ENCODE measurements around the gene KAT8. TPM values are rescaled to one million over a fixed set of nuclear protein-coding genes. Genes with fewer than 3 reads are reported as not detected.
"Not testable (repeated sequence)": the region's sequence is repeated elsewhere in the genome, so short reads cannot be mapped to it uniquely, and the experiment has no call there.

Gene KAT8
- total RNA-seq, 1 donor from 2014 or later, result 79.1 TPM

DNA sequence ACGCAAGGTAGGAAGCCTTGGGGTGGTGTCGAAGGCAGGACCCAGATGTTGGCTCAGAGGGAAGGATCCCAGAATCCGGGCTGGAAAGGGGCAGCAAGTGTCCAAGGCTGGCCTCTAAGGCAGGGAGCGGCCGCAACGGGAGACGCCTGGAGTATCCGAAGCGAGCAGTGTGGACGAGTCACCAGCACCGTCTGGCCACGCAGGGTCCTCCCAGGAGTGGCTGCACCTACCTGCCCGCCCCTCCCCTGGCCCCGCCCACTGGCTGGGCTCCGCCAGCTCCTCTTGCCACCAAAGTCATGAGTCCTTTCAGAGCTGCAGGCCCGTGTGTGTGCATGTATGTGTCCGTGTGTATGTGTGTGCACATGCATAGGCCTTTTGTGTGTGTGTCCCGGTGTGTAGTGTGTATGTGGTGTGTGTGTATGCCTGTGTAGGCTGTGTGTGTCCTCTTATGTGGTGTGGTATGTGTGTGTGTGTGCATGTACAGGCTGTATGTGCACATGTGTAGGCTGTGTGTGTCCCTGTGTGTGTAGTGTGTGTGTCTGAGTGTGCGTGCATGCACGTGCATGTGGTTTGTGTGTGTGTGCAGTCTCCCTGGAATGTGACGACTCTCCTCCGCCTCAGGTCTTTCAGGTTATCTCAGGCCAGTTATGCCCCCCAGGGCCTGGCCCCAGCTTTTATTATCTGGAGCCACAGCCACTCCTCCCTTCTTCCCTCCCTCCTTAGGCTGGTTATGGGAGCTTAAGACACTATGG, 18.2 kb downstream of the KAT8 start, which contains the start of gene PRSS8:
PRSS8 (minus strand) TSS at position 193 of the 752 bp plus-strand sequence. CDS start 229 bp downstream, outside the sequence.
- peak within 1 kb of the TSS; percentile 88 for H3K27ac ChIP-seq
- TF ChIP-seq, protein P1, sequence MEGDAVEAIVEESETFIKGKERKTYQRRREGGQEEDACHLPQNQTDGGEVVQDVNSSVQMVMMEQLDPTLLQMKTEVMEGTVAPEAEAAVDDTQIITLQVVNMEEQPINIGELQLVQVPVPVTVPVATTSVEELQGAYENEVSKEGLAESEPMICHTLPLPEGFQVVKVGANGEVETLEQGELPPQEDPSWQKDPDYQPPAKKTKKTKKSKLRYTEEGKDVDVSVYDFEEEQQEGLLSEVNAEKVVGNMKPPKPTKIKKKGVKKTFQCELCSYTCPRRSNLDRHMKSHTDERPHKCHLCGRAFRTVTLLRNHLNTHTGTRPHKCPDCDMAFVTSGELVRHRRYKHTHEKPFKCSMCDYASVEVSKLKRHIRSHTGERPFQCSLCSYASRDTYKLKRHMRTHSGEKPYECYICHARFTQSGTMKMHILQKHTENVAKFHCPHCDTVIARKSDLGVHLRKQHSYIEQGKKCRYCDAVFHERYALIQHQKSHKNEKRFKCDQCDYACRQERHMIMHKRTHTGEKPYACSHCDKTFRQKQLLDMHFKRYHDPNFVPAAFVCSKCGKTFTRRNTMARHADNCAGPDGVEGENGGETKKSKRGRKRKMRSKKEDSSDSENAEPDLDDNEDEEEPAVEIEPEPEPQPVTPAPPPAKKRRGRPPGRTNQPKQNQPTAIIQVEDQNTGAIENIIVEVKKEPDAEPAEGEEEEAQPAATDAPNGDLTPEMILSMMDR (IDR thresholded peaks at IDR 0.05), result no peak
- no peaks in the 10 kb centered on the region for H3K27me3 ChIP-seq (ENCODE audit: low read depth)
- ATAC-seq (peak; percentile 70 to 72), DNase-seq (peak; percentile 92)
- intact Hi-C loops (cut with DNase I), result no loop called here
- peaks cover 47% of the 10 kb centered on the region for H3K4me1 ChIP-seq
- no peaks in the 10 kb centered on the region for H3K9me3 ChIP-seq
- H3K4me3 ChIP-seq, result peak within 1 kb of the TSS; percentile 54
- peaks cover 21% of the 10 kb centered on the region for H3K36me3 ChIP-seq

DNA sequence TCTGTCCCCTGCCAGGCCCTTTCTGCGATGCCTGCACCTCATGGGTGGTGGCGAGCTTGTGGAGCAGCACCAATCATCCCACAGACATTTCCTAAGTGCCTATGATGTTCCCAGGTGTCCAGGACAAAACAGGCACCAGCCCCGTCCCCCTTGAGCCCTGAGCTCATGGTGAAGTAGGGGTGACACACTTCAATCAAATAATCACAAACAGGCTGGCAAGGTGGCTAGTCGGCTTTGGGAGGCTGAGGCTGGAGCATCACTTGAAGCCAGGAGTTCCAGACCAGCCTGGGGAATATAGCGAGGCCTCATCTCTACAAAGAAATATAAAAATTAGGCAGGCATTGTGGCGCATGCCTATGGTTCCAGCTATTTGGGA, 18.8 kb downstream of the KAT8 start:
- no peaks in the 10 kb centered on the region for H3K9me3 ChIP-seq
- ATAC-seq, result no peak
- H3K27me3 ChIP-seq (ENCODE audit: low read depth), result no peaks in the 10 kb centered on the region
- no peak overlapping the region for H3K4me3 ChIP-seq
- TF ChIP-seq, protein P1 (IDR thresholded peaks at IDR 0.05), result no peak
- no peak overlapping the region for H3K27ac ChIP-seq
- no peak for DNase-seq
- intact Hi-C loops (cut with DNase I), result no loop called here
- peaks cover 49% of the 10 kb centered on the region for H3K4me1 ChIP-seq
- peaks cover 15% of the 10 kb centered on the region for H3K36me3 ChIP-seq

DNA sequence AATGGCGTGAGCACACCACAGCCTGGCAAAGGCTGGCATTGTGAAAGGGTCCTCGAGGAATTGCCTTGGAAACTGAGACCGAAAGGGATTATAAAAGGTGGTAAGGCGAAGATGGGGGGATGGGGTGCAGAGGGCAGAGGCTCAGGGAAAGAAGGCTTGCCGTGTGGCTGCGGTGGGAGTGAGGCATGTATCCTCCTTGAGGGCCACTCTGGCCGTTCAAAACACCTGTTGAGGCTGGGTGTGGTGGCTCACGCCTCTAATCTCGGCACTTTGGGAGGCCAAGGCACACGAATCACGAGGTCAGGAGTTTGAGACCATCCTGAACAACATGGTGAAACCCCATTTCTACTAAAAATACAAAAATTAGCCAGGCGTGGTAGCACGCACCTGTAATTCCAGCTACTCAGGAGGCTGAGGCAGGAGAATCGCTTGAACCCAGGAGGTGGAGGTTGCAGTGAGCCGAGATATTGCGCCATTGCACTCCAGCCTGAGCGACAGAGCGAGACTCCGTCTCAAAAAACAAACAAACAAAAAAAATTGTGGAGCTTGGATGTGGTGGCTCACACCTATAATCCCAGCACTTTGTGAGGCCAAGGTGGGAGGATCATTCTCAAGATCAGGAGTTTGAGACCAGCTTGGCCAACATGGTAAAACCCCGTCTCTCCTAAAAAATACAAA, 19.5 kb downstream of the KAT8 start:
- peaks cover 49% of the 10 kb centered on the region for H3K4me1 ChIP-seq
- intact Hi-C loops (cut with DNase I); DNase-seq; H3K9me3 ChIP-seq; H3K4me3 ChIP-seq; ATAC-seq; H3K36me3 ChIP-seq; H3K27ac ChIP-seq; H3K27me3 ChIP-seq (ENCODE audit: low read depth): not testable (repeated sequence)

DNA sequence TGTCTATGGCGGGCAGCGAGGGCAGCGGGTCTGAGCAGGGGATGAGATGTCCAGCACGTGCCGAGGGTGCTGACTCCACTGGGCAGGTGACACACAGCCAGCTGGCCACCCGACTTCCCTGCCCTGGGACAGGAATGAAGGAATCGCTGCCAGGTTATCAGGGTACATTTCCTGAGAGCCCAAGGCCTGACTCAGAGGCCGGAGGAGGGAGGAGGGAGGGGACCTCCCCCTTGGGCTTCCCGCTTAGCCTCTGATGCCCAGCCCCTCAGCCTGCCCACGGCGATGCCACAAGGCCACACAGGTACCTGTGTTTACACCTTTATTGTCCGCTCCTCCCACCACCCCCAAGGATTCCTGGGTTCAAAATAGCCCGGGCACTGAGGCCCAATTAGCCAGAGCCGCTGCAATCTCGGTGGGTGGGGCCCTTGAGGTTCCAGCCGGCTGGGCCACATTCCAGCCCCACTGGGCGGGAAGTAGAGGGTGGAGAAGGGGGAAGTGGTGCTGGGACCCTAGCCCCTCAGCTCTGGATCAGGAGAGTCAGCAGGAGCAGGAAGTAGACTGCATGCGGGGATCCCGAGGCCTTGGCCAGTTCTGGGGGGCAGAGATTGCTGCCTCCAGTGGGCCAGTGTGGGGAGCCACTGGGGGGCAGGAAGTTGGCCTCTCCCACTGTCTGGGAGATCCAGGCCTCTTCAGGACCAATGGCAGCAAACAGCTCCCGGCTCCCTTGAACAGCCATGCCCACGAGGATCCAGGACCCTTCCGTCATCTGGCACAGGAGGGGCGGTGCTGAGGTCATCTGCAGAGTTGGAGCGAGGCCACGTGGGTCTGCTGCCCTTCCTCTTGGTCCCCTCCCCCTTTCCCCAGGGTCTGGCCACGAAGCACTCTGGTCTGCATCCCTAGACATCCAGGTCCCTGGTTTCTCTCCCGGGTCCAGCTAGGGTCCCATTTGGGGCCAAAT, 21.4 kb downstream of the KAT8 start:
- intact Hi-C loops (cut with DNase I), result no loop called here
- ATAC-seq (peak; percentile 60 to 63), DNase-seq (peak; percentile 89)
- H3K27me3 ChIP-seq (ENCODE audit: low read depth), result no peaks in the 10 kb centered on the region
- H3K4me1 ChIP-seq, result peaks cover 46% of the 10 kb centered on the region
- H3K36me3 ChIP-seq, result no peaks in the 10 kb centered on the region
- H3K9me3 ChIP-seq, result no peaks in the 10 kb centered on the region
- peak overlapping the region; percentile 86 for H3K27ac ChIP-seq
- TF ChIP-seq, protein P1 (IDR thresholded peaks at IDR 0.05), result no peak
- peak overlapping the region; percentile 21 for H3K4me3 ChIP-seq

DNA sequence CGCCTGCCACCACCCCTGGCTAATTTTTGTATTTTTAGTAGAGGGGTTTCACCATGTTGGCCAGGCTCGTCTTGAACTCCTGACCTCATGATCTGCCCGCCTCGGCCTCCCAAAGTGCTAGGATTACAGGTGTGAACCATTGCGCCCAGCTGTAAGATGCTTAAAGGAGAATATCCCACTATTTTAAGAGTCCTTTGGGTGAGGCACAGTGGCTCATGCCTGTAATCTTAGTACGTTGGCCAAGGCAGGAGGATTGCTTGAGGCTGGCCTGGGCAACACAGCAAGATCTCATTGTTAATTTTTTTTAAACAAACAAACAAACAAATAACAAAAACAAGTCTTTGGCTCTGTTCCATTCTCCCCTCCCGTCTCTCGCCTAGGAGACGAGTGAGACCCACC, 23.6 kb downstream of the KAT8 start:
- Histone ChIP-seq H3K4me1 (peaks cover 44% of the 10 kb centered on the region), H3K27ac (peak overlapping the region; percentile 86)
- DNase-seq; H3K36me3 ChIP-seq; H3K4me3 ChIP-seq; intact Hi-C loops (cut with DNase I); H3K9me3 ChIP-seq; H3K27me3 ChIP-seq (ENCODE audit: low read depth); ATAC-seq: not testable (repeated sequence)

DNA sequence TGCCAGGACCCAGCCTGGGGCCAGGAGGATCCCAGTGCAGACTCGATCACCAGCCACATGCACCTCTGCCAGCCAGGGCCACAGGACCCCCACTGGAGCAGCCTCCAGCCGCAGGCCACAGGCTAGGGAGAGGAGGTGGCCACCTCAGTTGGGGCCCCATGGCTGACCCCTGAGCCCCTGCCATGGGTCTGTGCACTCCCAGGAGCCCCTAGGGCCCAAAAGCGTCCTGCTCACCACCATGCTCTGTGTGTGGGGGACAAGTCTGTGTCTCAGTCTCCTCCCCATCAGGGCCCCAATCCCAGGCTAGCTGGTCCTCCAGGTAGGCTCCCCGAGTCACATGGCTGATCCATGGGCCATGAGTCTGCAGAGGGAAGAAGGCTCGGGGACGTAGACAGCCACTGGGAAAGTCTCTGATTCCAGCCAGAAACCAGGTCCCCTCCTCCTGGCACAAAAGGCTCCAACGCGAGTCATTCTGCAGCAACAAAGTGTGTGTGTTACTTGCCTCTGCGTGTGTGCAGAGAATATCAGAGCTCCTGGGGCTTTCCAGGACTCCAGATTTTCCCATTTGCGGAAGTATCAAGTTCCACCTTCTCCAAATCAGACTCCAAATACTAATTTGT, 24.1 kb downstream of the KAT8 start:
- Histone ChIP-seq H3K4me3 (peak overlapping the region; percentile 40), H3K27ac (peak overlapping the region; percentile 86), H3K27me3 (ENCODE audit: low read depth) (no peaks in the 10 kb centered on the region), H3K36me3 (no peaks in the 10 kb centered on the region), H3K9me3 (no peaks in the 10 kb centered on the region), H3K4me1 (peaks cover 41% of the 10 kb centered on the region)
- DNase-seq (no peak), ATAC-seq (peak in 1 of 2 donors; percentile 0)
- intact Hi-C loops (cut with DNase I), result no loop called here
- TF ChIP-seq, protein P1 (IDR thresholded peaks at IDR 0.05), result no peak
